ENCODE data around the gene WIZ.

DNA sequence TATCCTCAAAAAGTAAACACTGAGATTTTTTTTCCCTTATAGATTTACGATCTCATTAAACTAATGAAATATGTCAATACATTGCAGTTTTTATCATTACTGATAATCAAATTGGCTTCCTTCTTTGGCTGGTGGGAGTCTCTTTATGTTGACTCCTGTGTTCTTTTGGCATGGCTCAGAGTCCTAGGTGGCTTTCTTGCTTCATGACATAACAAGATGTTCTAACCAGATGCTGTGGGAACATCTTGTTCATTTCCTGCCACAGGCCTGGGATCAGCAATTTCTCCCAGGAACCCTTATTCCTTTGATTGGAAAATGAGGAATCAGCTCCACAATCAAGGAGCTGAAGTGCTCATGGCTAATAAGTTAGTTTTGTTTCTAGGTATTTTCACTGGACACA is 45.4 kb upstream of the WIZ start:
- no peak for TF ChIP-seq EZH2 (IDR thresholded peaks at IDR 0.05; ENCODE audit: borderline replicate concordance, low read depth, low read length, poor library complexity, severe bottlenecking)
- TF ChIP-seq, protein P1, sequence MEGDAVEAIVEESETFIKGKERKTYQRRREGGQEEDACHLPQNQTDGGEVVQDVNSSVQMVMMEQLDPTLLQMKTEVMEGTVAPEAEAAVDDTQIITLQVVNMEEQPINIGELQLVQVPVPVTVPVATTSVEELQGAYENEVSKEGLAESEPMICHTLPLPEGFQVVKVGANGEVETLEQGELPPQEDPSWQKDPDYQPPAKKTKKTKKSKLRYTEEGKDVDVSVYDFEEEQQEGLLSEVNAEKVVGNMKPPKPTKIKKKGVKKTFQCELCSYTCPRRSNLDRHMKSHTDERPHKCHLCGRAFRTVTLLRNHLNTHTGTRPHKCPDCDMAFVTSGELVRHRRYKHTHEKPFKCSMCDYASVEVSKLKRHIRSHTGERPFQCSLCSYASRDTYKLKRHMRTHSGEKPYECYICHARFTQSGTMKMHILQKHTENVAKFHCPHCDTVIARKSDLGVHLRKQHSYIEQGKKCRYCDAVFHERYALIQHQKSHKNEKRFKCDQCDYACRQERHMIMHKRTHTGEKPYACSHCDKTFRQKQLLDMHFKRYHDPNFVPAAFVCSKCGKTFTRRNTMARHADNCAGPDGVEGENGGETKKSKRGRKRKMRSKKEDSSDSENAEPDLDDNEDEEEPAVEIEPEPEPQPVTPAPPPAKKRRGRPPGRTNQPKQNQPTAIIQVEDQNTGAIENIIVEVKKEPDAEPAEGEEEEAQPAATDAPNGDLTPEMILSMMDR (conservative IDR thresholded peaks at IDR 0.05; ENCODE audit: low read depth, low read length), result no peak
